Measurements from ENCODE around the gene OGFOD3.
"Not testable (repeated sequence)": the region's sequence is repeated elsewhere in the genome, so short reads cannot be mapped to it uniquely, and the experiment has no call there.

Gene OGFOD3

GRCh38 chr17:82432017-82432416 lies 13.6 kb upstream of the OGFOD3 start:
- DNase-seq = no peak

- no peak for DNase-seq
Observed at GRCh38 chr17:82429824-82430223, 11.4 kb upstream of the OGFOD3 start.

DNA sequence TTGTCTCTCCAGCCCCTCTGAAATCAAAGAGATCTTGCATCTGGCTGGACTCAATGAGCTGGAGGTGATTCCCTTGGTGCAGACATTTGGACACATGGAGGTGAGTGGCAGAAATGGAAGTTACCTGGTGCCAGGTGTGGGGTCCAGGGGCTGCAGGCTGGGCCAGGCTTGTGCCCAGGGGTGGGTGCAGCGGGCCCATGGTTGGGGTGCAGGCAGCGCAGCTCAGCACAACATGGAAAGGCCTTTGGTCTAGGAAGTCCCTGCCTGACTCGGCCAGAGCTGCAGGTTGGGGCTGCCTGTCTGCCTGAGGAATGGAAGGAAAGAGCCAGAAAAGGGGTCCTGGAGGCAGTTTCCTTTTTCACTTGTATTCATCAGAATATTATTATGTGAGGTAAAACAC lies 10.2 kb upstream of the OGFOD3 start:
- DNase-seq = no peak

DNA sequence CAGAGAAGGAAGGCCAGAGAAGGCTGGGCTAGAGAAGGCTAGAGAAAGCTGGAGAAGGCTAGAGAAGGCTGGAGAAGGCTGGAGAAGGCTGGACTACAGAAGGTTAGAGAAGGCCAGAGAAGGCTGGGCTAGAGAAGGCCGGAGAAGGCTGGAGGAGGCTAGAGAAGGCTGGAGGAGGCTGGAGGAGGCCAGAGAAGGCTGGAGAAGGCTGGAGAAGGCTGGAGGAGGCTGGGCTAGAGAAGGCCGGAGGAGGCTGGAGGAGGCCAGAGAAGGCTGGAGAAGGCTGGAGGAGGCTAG lies 6.4 kb upstream of the OGFOD3 start:
- DNase-seq = no peak

DNA sequence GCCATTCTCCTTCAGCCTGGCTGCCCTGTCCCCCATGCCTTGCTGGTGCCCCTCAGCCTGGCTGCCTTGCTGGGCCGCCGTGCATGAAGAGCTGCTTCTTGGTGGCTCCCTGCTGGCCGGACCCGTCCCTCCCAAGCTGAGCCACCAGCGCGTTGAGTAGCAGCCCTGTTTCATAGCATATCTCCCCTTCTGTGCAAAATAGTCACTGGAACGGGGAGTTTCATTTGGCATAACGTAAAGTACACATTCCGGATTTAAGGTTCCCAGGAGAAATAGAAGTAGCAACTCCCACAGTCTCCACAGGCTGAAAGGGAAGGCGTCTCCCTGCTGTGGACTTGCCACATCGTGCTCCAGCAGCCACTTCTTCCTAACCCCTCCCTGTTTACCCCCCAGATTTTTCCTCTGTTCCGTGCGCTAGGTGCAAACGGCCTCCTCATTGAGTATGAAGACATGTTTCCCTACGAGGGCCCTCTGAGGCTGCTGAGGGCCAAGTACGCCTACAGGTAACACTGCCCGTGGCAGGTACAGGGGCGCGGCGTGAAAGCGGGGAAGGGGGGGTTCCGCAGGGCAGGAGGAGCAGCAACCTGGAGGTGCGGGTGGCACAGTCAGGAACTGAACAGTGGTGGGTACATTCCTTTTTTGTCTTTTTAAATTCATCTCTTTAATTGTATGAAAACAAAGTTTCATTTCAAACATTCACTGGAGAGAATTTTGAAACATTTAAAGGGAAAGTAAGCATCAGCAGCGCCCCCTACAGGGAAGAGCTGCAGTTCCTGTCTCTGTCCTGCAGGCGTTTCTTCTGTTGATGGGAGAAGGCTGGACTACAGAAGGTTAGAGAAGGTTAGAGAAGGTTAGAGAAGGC lies 5.8 kb upstream of the OGFOD3 start:
- peak; percentile 61 for DNase-seq

DNA sequence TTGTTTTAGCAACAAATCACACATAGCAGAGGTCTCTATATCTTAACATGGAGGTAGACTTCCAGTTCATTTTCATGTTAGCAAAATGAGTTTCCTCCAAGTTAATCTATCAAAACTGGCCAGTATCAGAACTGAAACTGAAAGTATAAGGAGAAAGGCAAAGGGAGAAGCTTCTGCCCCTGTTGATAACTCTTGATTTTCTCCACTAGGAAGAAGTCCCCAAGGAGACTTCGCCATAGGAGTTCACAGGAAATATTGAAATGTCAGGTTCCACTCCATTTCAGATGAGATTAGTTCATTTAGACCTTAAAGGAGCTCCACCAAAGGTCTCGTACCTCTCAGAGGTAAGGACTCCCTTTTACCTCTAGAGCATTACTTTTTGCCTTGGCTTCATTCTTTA lies 1.2 kb upstream of the OGFOD3 start:
- DNase-seq = peak; percentile 37

DNA sequence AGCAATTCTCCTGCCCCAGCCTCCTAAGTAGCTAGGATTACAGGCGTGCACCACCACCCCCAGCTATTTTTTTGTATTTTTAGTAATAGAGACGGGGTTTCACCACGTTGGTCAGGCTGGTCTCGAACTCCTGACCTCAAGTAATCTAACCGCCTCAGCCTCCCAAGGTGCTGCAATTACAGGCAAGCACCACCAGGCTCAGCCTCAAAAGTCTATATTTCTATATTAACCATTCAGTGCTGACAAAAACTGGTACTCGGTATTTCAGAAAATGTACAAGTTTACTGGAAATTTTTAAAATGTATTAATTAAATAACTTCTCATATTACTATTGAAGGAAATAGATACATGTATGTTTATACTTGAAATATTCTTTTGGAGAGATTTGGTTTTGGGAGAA lies 1.6 kb downstream of the OGFOD3 start:
- DNase-seq = no peak

- DNase-seq = no peak
Observed at GRCh38 chr17:82416264-82416663, 2.1 kb downstream of the OGFOD3 start.

DNA sequence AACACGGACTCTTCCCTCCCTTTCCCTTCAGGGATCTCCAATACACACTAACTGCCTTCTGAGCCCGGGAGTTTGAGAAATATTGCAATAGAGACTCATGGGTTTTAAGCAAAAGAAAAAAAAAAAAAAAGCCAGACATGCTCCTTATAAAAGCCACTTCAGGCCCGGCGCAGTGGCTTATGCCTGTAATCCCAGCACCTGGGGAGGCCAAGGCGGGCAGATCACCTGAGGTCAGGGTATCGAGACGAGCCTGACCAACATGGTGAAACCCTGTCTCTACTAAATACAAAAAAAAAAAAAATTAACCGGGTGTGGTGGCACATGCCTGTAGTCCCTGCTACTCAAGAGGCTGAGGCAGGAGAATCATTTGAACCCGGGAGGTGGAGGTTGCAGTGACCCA lies 2.6 kb downstream of the OGFOD3 start:
- no peak for DNase-seq

DNA sequence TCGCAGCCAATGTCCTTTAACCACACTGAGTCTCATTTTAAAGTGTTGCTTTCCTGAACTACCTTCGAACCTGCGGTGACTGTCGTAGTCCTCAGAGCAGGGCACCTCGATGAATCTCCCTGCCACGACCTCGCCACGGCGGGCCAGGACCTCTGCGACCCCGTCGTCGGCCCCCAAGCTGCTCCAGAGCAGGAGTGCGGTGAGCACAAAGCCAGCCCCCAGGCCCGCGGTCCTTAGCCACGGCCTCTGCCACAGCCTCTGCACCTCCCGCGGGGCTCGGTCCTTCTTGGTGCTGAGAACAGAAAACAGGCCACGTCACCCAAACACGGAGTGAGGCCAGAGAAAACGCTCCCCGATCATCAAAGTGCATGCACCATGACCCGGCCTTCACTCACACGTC lies 3.0 kb downstream of the OGFOD3 start:
- no peak for DNase-seq

GRCh38 chr17:82414548-82415281 lies 3.7 kb downstream of the OGFOD3 start:
- DNase-seq = peak; percentile 78

DNA sequence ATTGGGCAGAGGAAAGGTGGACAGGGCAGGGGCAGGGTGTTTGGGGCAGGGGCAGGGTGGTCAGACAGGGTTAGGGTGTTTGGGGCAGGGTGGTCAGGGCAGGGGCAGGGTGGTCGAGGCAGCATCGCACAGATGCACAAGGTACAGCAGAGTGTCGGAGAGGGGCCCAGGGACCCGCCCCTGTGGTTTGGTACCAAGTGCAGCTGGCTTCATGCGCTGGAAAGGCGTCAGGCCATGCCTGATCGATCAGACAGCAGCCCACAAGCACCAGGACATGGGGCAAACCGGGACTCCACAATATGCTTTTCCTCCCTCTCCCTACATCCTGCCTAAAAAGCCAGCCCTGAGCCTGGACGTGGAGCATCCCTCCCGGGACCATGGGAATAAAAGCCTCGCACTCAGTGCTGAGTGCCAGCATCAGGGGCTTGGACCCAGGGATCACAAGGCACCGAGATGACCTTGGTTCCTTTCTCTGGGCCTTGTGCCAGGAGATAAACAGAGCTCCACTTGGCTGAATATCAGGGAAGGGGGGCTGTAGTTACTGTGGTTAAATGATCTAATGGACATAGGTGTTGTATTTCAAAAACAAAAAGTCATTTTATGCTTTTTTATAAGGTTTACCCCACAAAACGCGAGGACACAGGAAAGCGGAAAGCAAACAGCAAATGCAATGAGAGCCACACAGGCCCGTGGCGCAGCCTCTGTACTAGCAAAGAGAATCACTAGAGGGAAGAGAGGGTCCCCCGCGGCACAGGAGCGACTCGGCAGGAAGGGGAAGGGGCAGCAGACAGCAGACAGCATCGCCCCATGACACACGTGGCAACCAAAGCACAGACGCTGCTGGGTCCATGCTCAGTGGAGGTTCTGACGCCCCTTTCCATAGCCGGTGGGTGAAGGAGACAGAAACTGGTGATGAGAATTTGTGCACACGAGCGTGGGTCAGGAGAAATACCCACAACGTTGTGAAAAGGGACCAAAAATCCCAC lies 5.6 kb downstream of the OGFOD3 start:
- no peak for DNase-seq

DNA sequence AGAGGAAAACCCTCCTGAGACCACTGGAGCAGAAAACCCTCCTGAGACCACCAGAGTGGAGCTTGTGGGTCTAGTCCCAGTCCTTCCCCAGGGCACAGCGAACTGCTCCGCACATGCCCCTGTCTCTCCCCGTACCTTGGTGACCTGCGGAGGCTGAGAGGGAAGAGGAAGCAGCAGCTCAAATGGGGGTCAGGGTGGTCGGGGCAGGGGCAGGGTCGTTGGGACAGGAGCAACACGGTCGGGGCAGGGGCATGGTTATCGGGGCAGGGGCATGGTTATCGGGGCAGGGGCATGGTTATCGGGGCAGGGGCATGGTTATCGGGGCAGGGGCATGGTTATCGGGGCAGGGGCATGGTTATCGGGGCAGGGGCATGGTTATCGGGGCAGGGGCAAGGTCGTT lies 6.3 kb downstream of the OGFOD3 start:
- not testable (repeated sequence) for DNase-seq

DNA sequence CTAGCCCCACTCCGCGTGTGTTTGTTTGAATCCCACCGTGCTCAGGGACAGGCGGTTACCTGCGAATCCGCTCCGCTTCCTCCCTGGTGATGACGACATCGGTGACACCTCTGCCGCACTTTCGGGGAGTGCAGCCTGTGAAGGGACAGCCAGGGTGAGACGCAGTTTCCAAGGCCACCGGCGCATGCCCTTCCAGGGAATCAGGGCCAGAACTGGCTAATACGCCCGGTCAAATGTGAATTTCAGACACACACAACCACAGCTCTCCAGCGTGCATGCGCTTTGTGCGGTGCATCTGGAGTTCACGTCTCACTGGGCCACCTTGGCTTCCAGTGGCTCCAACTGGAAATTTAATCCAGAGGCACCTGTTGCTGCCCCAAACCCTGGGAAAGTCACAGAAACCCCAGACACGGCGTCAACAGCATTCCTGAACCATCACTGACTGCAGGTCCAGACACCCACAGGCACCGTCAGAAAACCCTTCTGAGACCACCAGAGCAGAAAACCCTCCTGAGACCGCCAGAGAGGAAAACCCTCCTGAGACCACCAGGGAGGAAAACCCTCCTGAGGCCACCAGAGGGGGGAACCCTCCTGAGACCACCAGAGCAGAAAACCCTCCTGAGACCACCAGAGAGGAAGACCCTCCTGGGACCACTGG lies 6.9 kb downstream of the OGFOD3 start:
- no peak for DNase-seq

- no peak for DNase-seq
Observed at GRCh38 chr17:82410014-82410716, 8.2 kb downstream of the OGFOD3 start.

- DNase-seq = no peak
Observed at GRCh38 chr17:82408938-82409318, 9.5 kb downstream of the OGFOD3 start.

- DNase-seq = no peak
Observed at GRCh38 chr17:82408288-82408937, 10.0 kb downstream of the OGFOD3 start.

DNA sequence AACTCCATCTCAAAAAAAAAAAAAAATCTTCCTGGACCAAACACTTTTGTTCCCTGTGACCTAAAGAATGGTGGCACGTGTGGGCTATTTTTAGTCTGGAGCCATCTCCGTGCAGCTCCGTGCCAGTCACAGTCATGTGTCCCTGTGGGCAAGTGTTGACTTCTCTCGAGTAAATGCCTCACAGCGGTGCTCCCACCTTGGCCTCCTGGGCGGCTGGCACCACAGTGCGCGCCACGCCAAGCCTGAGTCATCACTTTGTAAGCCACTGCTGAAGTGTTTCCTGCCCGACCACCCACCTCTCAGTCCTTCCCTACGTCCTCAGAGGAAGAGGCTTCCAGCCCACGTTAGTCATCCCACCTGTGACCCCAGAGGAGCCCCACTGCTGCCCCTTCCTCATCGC lies 11.1 kb downstream of the OGFOD3 start:
- no peak for DNase-seq

DNA sequence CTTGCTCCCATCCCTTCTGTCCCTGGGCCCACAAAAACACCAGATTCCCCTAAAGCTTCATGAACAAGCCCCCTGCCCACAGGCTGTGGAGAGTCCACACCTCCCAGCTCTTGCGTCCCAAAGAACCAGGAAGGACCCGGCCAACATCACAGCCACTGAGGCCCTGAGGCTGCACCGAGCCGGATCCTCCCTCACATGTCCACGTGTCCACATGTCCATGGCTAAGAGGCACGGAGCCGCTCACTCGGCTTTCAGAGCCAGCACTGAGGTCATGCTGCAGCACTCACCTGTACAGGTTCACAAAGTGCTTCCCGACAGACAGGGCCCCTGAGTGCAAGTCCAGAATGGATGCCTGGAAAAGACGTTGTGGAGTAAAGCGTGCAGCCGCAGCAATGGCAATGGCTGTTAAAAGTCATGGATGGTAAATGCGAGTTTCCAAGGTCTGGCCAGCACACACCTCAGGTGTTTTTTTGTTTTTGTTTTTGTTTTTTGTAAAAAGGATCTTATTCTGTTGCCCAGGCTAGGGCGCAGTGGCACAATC lies 12.2 kb downstream of the OGFOD3 start:
- no peak for DNase-seq

DNA sequence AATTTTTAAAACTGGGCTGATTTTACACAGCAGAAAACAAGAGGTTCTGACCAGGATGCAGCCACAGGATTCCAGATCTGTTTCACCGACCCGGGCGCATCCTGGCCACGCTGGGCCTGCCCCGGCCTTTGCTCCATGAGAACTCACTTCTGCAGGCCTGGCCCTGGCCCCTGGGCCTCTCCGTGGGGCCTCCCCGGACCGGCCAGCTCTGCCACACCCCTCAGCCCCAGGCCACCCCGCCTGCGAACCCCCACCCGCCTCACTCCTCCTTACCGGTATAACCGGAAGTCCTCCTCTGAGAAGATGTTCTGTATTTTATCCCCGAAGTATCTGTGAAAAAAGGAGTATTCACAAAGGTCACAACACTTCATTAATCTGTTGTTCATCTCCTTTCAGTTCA lies 13.3 kb downstream of the OGFOD3 start:
- DNase-seq = no peak
